GM21786 (cell line): ENCODE results near the gene B3GLCT.

Source experiments
- ATAC-seq: cut with Tn5 transposase; IDR thresholded peaks from one replicate; pipeline ENCODE4 v1.9.1; 2021; ENCODE audit not compliant: unreplicated experiment

The B3GLCT gene

DNA sequence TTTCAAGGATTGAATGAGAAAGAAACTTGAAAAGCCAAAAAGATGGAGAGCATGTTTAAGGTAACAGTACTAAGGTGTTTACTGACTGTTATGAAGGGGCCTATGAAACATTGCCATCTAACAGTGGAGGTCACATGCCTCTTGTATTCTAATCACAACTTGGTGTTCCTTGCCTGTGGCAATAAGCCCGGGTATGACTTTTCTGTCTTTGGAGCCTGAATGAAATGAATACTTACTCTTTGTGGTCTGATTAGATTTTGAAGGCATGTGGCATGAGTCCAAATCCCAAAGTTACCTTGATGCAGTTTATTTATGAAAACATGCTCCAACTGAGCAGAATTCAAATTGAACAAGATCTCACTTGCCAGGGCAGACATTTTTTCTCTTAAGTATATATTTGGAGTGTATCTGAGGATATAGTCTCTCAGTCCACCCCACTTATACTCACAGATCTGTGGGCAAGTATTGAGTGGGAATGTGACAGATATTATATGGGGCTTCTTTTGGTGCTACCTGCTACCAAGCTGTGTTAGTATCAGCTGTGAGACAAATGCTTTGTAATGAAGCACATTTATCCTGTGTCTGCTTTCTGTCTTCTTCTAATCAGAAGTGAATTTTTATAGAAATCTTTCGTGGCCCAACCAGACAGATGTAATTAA, 67.5 kb downstream of the B3GLCT start:
- no peak for ATAC-seq

GRCh38 chr13:31274390-31274789, 74.6 kb downstream of the B3GLCT start:
- ATAC-seq, result no peak

- no peak for ATAC-seq
Measured at GRCh38 chr13:31276421-31276820, 76.6 kb downstream of the B3GLCT start.

- no peak for ATAC-seq
Measured at GRCh38 chr13:31278869-31279268, 79.1 kb downstream of the B3GLCT start.

- ATAC-seq, result no peak
Measured at GRCh38 chr13:31282741-31283455, 83.1 kb downstream of the B3GLCT start.

GRCh38 chr13:31286930-31287329, 87.2 kb downstream of the B3GLCT start:
- no peak for ATAC-seq

DNA sequence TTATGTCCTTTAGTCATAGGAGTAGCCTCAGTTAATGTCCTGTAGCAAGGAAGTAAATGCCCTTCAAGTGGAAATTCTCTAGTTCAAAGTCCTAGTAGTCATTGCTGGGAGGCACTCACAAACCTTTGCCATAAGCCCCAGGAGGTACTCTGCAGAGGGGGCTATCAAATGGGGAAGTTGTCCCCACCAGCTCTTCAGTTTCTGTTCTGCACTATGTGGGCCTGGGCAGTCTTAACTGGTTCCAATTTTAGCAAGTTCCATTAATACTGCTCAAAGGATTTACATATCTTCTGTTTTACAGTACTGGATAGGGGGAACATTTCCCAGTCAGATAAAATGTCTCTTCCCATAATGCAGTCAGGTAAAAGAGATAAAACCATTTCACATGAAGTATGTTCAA, 101.3 kb downstream of the B3GLCT start:
- ATAC-seq, result no peak

- no peak for ATAC-seq
Measured at GRCh38 chr13:31310356-31310755, 110.6 kb downstream of the B3GLCT start.

GRCh38 chr13:31310786-31311185, 111.0 kb downstream of the B3GLCT start:
- no peak for ATAC-seq

- no peak for ATAC-seq
Measured at GRCh38 chr13:31311921-31312320, 112.1 kb downstream of the B3GLCT start.

- no peak for ATAC-seq
Measured at GRCh38 chr13:31314961-31315360, 115.2 kb downstream of the B3GLCT start.

GRCh38 chr13:31320946-31321345, 121.2 kb downstream of the B3GLCT start:
- ATAC-seq, result no peak

GRCh38 chr13:31321457-31321856, 121.7 kb downstream of the B3GLCT start:
- no peak for ATAC-seq

- ATAC-seq, result no peak
Measured at GRCh38 chr13:31322026-31322425, 122.3 kb downstream of the B3GLCT start.

DNA sequence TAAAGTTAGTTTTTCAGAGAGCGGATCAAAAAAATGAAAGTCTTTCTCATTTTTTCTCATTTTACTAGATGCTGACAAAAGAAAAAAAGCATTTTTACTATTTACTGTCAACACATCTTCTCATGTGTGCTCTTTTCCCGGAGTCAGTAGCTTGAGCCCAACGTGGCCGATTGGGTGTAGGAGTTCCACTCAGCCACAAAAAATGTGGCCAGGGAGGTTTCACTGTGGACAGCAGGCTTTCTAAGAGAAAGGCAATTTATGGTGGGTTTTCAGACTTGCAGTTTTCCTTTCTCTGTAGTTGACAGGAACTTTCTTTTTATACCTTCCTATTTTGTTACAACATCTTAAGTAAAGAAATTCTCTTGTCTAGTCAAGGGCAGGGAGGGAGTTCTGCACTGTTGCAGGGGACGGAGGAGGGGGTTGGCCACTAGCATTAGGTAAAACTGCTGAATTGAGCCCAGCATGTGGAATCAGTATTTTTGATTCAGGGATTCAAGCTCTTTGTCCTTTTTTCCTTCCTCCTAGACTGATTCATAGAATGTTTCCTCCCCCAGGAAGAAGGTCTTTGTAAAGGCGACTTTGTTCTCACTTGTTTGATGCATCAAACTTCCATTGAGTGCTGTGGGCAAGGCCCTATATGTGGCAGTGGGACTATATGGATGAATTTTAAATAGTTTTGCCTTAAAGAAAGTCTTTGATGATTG, 123.1 kb downstream of the B3GLCT start:
- no peak for ATAC-seq

DNA sequence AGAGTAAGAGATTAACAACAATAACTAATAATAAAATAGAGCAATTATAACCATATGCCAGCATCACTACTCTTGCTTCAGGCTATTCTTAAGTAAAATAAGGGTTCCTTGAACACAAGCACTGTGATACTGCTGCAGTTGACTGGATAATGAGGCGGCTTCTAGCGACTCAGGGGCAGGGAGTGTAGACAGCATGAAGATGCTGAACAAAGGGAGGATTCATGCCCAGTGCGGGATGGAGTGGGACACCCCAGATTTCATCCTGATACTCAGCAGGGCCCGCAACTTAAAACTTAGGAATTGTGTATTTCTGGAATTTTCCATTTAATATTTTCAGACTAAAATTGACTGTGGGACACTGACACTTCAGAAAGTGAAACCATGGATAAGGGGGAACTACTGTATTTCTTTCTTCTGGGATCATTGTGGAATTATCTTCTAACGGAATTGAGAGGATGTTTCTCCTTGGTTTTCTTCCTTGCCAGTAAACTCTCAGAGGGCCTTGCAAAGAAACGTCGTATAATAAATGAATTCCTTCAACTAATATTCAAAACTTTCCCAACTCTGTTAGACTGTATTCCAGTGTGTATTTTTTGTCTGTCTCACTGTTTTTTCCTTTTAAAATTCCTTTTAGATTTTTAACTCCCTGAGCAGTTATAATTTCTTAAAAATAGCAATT, 127.5 kb downstream of the B3GLCT start:
- ATAC-seq, result no peak

GRCh38 chr13:31328549-31329235, 128.9 kb downstream of the B3GLCT start:
- no peak for ATAC-seq

DNA sequence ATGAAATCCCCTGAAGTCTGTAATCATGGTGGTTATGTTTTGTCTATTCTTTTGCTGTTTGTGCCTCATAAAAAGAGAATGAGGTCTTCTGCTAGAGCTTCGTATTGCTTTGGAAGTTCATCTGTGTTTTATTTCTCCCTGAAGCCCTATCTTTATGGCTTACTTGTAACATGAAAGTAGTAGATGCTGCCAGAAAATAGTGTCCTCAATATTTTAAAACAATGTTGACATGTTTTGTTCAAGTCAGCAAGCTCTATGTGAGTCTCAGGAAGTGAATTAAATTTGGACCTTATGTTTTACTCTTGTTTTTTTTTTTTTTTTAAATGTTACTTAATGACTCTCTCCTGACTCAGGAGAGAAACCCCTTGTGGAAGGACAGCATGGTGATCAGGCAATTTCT, 130.5 kb downstream of the B3GLCT start:
- no peak for ATAC-seq

GRCh38 chr13:31331068-31331467, 131.3 kb downstream of the B3GLCT start:
- ATAC-seq, result no peak

GRCh38 chr13:31334547-31334946, 134.8 kb downstream of the B3GLCT start:
- ATAC-seq, result no peak

DNA sequence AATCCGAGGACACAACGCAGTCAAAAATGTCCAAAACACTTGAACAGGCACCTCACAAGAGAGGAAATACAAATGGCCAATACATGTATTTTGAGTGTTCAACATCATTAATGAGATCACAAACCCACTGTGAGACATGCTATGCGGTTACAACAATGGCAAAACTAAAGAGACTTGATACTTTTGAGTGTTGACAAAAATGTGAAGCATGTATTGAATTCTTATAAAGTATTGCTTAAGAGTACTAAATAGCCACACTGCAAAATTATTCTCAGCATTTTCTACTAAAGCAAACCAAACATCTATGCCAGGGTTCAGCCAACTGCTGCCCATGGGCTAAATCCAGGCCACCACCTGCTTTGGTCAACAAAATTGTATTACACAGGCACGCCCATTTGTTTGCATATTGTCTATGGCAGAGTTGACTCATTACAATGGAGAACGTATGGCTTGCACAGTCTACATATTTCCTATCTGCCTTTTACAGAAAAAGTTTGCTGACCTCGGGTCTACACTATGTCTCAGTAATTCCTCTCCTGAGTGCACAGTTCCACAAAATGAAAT, 135.3 kb downstream of the B3GLCT start:
- no peak for ATAC-seq
